B cell (primary cell): ENCODE measurements around the gene ADGRV1. TPM values are rescaled to one million over a fixed set of nuclear protein-coding genes. Genes with fewer than 3 reads are reported as not detected.

ENCODE experiments used
- ATAC-seq: fragments of 200-7000 bp; cut with Tn5 transposase; one replicate; pipeline ENCODE4 v1.10.0; 2021; ENCODE audit warnings: low read depth, mild to moderate bottlenecking, moderate number of reproducible peaks, moderate library complexity
- CTCF ChIA-PET: fragments of 350-600 bp; sonication (Branson Sonifier 250); formaldehyde crosslinking; loops from one replicate; lab custom pipeline; 2021; ENCODE audit warnings: antibody characterized with exemption, inconsistent platforms; lab: Charles Lee
- POLR2A ChIA-PET: fragments of 350-600 bp; sonication (Branson Sonifier 250); formaldehyde crosslinking; loops from one replicate; lab custom pipeline; 2021; ENCODE audit warnings: antibody characterized with exemption; lab: Charles Lee
- DNase-seq: peaks from one replicate; pipeline ENCODE4 v3.0.0; 2013
- H2AFZ ChIP-seq: 2 replicates; pipeline ENCODE4 v1.6.1; 2012; ENCODE audit warnings: mild to moderate bottlenecking, low read depth, low read length; ENCODE audit not compliant: insufficient read depth, poor library complexity, severe bottlenecking
- H3K27ac ChIP-seq, 2 donors: 1 replicate in 1 of 2; 2 replicates in 1 of 2; pipeline ENCODE4 v1.5.1; 2012 to 2013; ENCODE audit warnings: low read length in 2 of 2, mild to moderate bottlenecking in 2 of 2, moderate library complexity in 1 of 2
- H3K27me3 ChIP-seq, 4 experiments: fragments of 200-600 bp in 1 of 4; sonication (generic) in 1 of 4; replicated peaks in 1 of 4; 1 replicate in 2 of 4; 2 replicates in 2 of 4; pipeline versions ENCODE4 v1.6.1 to v1.7.0; 2013 to 2016; ENCODE audit warnings: low read length in 3 of 4, mild to moderate bottlenecking in 2 of 4, mixed read lengths in 1 of 4, moderate library complexity in 1 of 4; ENCODE audit not compliant: insufficient read depth in 4 of 4, control insufficient read depth in 3 of 4; ENCODE audit errors: control extremely low read depth in 1 of 4
- H3K36me3 ChIP-seq, 2 experiments: replicated peaks in 1 of 2; 1 replicate in 1 of 2; 2 replicates in 1 of 2; pipeline versions ENCODE4 v1.6.1 to v1.7.1; 2013; ENCODE audit warnings: low read length in 1 of 2; ENCODE audit not compliant: insufficient read depth in 2 of 2, control insufficient read depth in 1 of 2; ENCODE audit errors: control extremely low read depth in 1 of 2, extremely low read depth in 1 of 2
- H3K4me1 ChIP-seq, 2 donors: fragments of 200-600 bp in 1 of 2; sonication (generic) in 1 of 2; 1 replicate in 1 of 2; 2 replicates in 1 of 2; pipeline versions ENCODE4 v1.5.1 to v1.6.1; 2013 to 2017; ENCODE audit warnings: low read length in 2 of 2; ENCODE audit not compliant: control insufficient read depth in 2 of 2, insufficient read depth in 2 of 2
- H3K4me2 ChIP-seq: replicated peaks from 2 replicates; pipeline ENCODE3; 2012; ENCODE audit warnings: mild to moderate bottlenecking, low read depth, low read length; ENCODE audit not compliant: poor library complexity, severe bottlenecking
- H3K4me3 ChIP-seq, 5 experiments: fragments of 200-600 bp in 1 of 5; sonication (generic) in 1 of 5; 1 replicate in 3 of 5; 2 replicates in 2 of 5; pipeline versions ENCODE4 v1.5.1 to v1.7.0; 2011 to 2016; ENCODE audit warnings: low read length in 4 of 5, mild to moderate bottlenecking in 4 of 5, low read depth in 2 of 5, control low read depth in 1 of 5, moderate library complexity in 1 of 5; ENCODE audit not compliant: insufficient read depth in 1 of 5; ENCODE audit errors: control extremely low read depth in 1 of 5, extremely low read depth in 1 of 5
- H3K79me2 ChIP-seq: fragments of 200-600 bp; sonication (generic); one replicate; pipeline ENCODE4 v1.6.0; 2016; ENCODE audit warnings: low read length; ENCODE audit not compliant: control insufficient read depth, insufficient read depth
- H3K9ac ChIP-seq: fragments of 200-600 bp; sonication (generic); 2 replicates; pipeline ENCODE4 v1.6.1; 2017; ENCODE audit warnings: mild to moderate bottlenecking, low read length, moderate library complexity
- H3K9me3 ChIP-seq, 3 donors: one replicate each; pipeline versions ENCODE4 v1.6.1 to v1.7.1; 2013; ENCODE audit warnings: low read length in 2 of 3; ENCODE audit not compliant: control insufficient read depth in 2 of 3, insufficient read depth in 1 of 3; ENCODE audit errors: control extremely low read depth in 1 of 3
- H4K20me1 ChIP-seq: 2 replicates; pipeline ENCODE4 v1.6.0; 2012; ENCODE audit warnings: mild to moderate bottlenecking, low read length; ENCODE audit not compliant: insufficient read depth, control insufficient read depth, poor library complexity, severe bottlenecking
- H3K27ac Mint-ChIP-seq: one replicate; pipeline ENCODE4 v1.8.0; 2021; ENCODE audit warnings: mixed read lengths
- H3K27me3 Mint-ChIP-seq: one replicate; pipeline ENCODE4 v1.8.0; 2021; ENCODE audit warnings: mixed read lengths
- H3K4me1 Mint-ChIP-seq: one replicate; pipeline ENCODE4 v1.8.0; 2021; ENCODE audit warnings: mixed read lengths
- H3K4me3 Mint-ChIP-seq: one replicate; pipeline ENCODE4 v1.8.0; 2021; ENCODE audit warnings: mixed read lengths
- H3K9me3 Mint-ChIP-seq: one replicate; pipeline ENCODE4 v1.8.0; 2022; ENCODE audit warnings: mixed read lengths; ENCODE audit not compliant: insufficient read depth
- CTCF ChIP-seq: fragments of 200-600 bp; IDR thresholded peaks from one replicate; pipeline ENCODE4 v1.8.0; 2022; ENCODE audit warnings: antibody characterized with exemption, mild to moderate bottlenecking
- EZH2 ChIP-seq: IDR thresholded peaks from 2 replicates; pipeline ENCODE4 v1.6.1; 2012; ENCODE audit warnings: borderline replicate concordance, low read depth, mild to moderate bottlenecking, moderate library complexity, low read length; ENCODE audit not compliant: insufficient read depth, poor library complexity, severe bottlenecking
- WGBS: methylation state at CpG from one replicate; pipeline ENCODE4 v1.1.5; 2013; ENCODE audit warnings: missing lambda C conversion rate; ENCODE audit not compliant: insufficient coverage; 5-methylcytosine and 5-hydroxymethylcytosine counted together
- intact Hi-C: fragments of 100-400 bp; cut with micrococcal nuclease; formaldehyde crosslinking; loops from one replicate; pipeline ENCODE4 v1.10.0; 2022
- polyA plus RNA-seq: library from polyadenylated mRNA; depleted of rRNA; stranded (reverse); fragments of >200 nt; gene quantifications from 2 replicates; pipeline ENCODE4 v1.2.3, GENCODE V29; 2012
- total RNA-seq, 2 donors: library from RNA; stranded (reverse); fragments of 120-200 nt in 1 of 2; gene quantifications; 1 replicate in 1 of 2; 2 replicates in 1 of 2; pipeline versions ENCODE4 v1.2.3 to v1.2.4, GENCODE V29; 2013 to 2022

The ADGRV1 gene
- total and polyA plus RNA-seq, 2 donors (not counting 1 experiment from before 2014, with no cell fraction given) = 0.07 TPM; not detected in 1

GRCh38 chr5:90696153-90696552, 137.6 kb downstream of the ADGRV1 start:
- no CpG with 5 or more reads among the region's 2 CpGs for WGBS
- no peaks in the 10 kb centered on the region for H3K36me3 ChIP-seq
- no peaks in the 10 kb centered on the region for H3K4me1 ChIP-seq
- no peaks in the 10 kb centered on the region for H3K9me3 Mint-ChIP-seq
- H3K27ac ChIP-seq = no peak overlapping the region
- POLR2A ChIA-PET = no interaction called here
- H3K27me3 Mint-ChIP-seq = peaks cover 6% of the 10 kb centered on the region
- H3K27ac Mint-ChIP-seq = no peak overlapping the region
- H3K27me3 ChIP-seq = no peaks in the 10 kb centered on the region
- no peak overlapping the region for H3K4me3 Mint-ChIP-seq
- no peak for DNase-seq
- H2AFZ ChIP-seq = no peak overlapping the region
- no peak overlapping the region for H3K4me2 ChIP-seq
- H3K9ac ChIP-seq = no peak overlapping the region
- H4K20me1 ChIP-seq = no peaks in the 10 kb centered on the region
- no peaks in the 10 kb centered on the region for H3K4me1 Mint-ChIP-seq
- intact Hi-C loops = no loop called here
- H3K79me2 ChIP-seq = no peaks in the 10 kb centered on the region
- CTCF ChIA-PET = no interaction called here
- TF ChIP-seq EZH2 (no peak), CTCF (no peak)
- H3K9me3 ChIP-seq = no peaks in the 10 kb centered on the region
- ATAC-seq = no peak
- H3K4me3 ChIP-seq = no peak overlapping the region

- ATAC-seq (no peak), DNase-seq (no peak)
- Mint-ChIP-seq H3K9me3 (no peaks in the 10 kb centered on the region), H3K4me3 (no peak overlapping the region), H3K4me1 (no peaks in the 10 kb centered on the region), H3K27ac (no peak overlapping the region), H3K27me3 (peaks cover 6% of the 10 kb centered on the region)
- Histone ChIP-seq H2AFZ (no peak overlapping the region), H3K27me3 (no peaks in the 10 kb centered on the region), H3K9ac (no peak overlapping the region), H3K79me2 (no peaks in the 10 kb centered on the region), H3K36me3 (no peaks in the 10 kb centered on the region), H4K20me1 (no peaks in the 10 kb centered on the region), H3K4me2 (no peak overlapping the region), H3K4me3 (no peak overlapping the region), H3K9me3 (no peaks in the 10 kb centered on the region), H3K27ac (no peak overlapping the region), H3K4me1 (no peaks in the 10 kb centered on the region)
- TF ChIP-seq EZH2 = no peak
- TF ChIP-seq CTCF = no peak
- POLR2A ChIA-PET = no interaction called here
- CTCF ChIA-PET = no interaction called here
- WGBS = no CpG with 5 or more reads among the region's 2 CpGs
- intact Hi-C loops = no loop called here
Measured at GRCh38 chr5:90700299-90700698, 141.7 kb downstream of the ADGRV1 start.
